GM12874 (cell line): Measurements from ENCODE around the gene MPPED2.

Experiments
- TF ChIP-seq, protein P1 (sequence below): IDR thresholded peaks from 2 replicates; pipeline ENCODE4 v1.5.1; 2011; ENCODE audit warnings: low read depth, mild to moderate bottlenecking, control low read depth, low read length, moderate library complexity; ENCODE audit not compliant: insufficient read depth

Gene MPPED2

DNA sequence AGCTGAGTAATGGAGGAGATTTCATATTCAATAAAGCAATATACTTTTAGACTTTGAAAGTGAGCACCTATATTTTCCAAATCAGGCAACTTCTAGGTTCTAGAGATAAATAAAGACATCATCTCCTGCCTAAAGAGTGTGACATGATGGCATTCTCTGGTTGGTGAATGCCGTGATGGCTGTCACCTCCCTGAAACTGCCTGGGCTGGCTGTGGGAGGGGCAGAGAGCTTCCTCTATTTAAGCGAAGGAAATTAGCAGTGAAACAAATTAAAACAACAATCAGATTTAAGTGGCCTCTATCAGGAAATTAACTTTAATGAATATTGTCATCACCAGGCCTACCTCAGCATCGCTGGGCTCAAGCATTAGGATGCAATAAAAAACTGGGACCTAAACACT lies 149.4 kb downstream of the MPPED2 start:
- TF ChIP-seq, protein P1, sequence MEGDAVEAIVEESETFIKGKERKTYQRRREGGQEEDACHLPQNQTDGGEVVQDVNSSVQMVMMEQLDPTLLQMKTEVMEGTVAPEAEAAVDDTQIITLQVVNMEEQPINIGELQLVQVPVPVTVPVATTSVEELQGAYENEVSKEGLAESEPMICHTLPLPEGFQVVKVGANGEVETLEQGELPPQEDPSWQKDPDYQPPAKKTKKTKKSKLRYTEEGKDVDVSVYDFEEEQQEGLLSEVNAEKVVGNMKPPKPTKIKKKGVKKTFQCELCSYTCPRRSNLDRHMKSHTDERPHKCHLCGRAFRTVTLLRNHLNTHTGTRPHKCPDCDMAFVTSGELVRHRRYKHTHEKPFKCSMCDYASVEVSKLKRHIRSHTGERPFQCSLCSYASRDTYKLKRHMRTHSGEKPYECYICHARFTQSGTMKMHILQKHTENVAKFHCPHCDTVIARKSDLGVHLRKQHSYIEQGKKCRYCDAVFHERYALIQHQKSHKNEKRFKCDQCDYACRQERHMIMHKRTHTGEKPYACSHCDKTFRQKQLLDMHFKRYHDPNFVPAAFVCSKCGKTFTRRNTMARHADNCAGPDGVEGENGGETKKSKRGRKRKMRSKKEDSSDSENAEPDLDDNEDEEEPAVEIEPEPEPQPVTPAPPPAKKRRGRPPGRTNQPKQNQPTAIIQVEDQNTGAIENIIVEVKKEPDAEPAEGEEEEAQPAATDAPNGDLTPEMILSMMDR = no peak

DNA sequence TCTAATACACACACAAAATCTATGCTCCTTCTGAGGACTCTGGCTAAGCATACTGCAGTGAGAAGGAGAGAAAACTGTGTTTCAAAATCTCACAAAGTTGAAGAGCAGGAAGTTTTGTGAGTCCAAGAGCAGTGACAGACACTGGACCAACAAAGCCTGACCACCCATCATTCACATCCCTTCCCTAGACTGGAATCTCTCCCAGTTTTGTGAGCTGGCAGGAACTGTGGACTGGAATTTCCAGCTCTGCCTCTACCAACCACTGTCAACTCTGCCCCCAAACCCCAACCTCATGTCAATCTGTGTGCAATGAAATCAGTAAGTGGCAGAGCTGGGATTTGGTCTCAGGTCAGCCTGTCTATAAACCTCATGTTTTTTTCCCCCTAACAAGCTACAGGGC lies 150.7 kb downstream of the MPPED2 start:
- TF ChIP-seq, protein P1 = no peak

DNA sequence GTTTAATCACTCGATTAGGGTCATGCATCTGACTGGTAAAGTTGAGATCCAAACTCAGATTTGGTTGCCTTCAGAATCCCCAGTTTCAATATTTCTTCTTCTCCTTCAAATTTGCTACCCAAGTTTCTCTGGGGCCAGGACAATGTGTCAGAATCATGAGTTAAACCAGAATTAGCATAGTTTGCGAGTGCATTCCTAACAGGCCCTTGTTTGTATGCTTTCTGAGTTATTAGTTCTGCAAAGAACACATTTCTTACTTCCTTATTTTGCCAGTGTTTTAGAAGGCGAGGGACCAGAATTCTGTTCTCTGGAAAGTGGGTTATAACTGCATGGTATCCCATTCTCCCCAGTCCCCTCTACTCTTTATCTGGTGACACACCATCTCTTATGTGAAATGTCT lies 151.3 kb downstream of the MPPED2 start:
- TF ChIP-seq, protein P1 = no peak

DNA sequence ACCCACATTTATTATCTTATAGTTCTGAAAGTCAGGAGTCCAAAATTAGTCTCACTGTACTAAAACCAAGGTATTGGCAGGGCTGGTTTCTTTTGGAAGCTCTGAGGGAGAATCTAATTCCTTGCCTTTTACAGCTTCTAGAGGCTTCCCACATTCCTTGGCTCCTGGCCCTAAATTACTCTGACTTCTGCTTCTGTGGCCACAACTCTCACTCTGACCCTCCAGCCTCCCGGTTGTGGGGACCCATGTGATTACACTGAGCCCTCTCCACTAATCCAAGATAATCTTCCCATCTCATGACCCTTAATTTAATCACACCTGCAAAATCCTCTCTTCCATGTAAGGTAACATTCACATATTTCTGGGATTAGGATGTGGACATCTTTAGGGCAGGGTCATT lies 152.3 kb downstream of the MPPED2 start:
- TF ChIP-seq, protein P1 = no peak

DNA sequence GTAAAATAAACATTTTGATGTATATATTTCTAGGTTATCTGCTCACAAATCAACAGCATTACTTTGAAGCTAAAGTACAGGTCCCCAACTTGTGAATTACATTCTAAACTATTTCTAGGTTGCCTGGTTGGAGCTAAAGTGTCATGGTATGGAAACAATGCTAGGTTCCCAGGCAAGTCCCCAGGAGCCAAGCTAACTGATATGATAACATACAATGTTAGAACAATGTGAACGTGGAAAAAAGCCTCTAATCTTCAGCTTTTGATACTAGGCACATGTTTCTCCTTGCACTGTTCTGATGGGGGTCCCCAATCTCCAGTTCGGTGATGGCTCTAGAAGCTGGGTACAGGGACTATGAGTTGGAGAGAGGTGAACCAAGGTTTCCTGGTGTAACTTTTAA lies 153.4 kb downstream of the MPPED2 start:
- TF ChIP-seq, protein P1 = no peak

DNA sequence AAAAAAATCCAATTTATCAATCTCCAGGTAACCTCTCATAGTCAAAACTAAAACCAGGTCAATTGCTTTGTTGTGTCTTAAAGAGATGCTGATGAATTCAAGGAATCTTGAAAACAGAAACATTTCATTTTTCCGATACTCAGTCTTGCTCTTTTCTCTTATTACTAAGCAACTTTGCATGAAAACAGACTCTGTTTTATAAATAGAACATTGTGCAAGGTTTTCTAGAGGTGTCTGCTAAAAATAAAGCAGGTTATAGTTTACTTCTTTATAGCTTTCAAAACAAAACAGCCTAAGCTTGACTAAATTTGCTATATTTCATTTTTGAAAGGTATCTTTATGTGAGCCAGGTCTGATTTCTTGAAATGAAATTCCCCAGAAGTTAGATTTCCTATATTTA lies 154.0 kb downstream of the MPPED2 start:
- TF ChIP-seq, protein P1 = no peak

DNA sequence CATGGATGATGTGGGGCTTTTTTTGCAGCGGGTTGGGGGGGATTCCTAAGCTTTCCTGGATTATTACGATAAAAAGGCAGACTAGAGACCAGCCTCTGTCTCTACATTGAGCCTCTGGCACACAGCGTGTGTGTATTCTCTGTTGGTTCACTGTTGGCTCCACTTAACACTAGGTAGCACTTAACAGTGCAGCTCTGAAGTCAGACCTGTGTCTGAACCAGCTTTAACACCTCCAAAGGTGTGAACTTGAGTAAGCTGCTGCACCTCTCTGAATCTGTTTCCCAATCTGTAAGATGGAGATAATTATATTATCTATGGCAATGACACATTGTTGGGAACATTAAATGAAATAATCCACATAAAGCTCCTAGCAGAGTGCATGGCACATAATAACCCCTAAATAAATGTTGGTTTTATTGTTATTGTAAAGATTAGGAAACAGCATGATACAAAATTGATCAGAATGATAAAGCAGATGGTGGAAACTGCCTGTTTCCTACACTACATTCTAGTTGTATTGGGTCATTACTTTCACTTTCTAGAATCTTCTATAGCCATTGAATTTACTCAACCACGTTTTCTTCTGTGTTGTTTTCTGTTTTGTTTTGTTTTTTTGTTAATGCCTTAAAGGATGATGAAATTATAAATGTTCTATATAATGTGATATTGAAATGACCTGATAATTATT lies 154.9 kb downstream of the MPPED2 start:
- TF ChIP-seq, protein P1 = no peak
